GM21529 (cell line): Measurements from ENCODE around the gene RERE.
"Not testable (repeated sequence)": the region's sequence is repeated elsewhere in the genome, so short reads cannot be mapped to it uniquely, and the experiment has no call there.

Source experiments
- ATAC-seq: cut with Tn5 transposase; IDR thresholded peaks from one replicate; pipeline ENCODE4 v1.9.1; 2021; ENCODE audit not compliant: unreplicated experiment

The RERE gene

DNA sequence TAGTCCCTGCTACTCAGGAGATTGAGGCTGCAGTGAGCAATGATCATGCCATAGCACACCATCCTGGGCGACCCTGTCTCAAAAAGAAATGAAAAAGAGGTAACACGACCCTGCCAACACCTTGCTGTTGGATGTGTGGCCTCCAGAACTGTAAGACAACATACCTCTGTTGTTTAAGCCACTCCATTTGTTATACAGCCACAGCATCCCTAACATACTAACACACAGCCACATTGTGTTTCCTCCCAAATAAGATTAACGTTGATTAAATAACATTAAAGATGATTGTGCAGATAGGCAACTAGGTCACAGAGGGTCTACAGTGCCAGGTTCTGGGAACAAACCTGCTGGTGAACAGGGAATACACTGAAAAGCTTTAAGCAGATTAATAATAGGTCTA is 170.4 kb downstream of the RERE start:
- ATAC-seq = no peak

DNA sequence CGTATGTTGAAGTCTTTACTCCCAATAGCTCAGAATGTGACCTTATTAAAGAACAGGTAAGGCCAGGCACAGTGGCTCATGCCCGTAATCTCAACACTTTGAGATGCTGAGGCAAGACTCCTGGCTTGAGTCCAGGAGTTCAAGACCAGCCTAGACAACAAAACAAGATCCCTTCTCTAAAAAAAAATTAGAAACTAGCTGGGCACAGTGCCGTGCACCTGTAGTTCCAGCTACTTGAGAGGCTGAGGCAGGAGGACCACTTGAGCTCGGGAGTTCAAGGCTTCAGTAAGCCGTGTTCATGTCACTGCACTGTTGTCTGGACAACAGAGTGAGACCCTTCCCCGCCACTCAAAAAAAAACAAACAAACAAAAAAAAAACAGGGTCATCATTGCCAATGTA is 171.3 kb downstream of the RERE start:
- no peak for ATAC-seq

- peak; percentile 90 for ATAC-seq
Measured at GRCh38 chr1:8643542-8644536, 173.6 kb downstream of the RERE start.

DNA sequence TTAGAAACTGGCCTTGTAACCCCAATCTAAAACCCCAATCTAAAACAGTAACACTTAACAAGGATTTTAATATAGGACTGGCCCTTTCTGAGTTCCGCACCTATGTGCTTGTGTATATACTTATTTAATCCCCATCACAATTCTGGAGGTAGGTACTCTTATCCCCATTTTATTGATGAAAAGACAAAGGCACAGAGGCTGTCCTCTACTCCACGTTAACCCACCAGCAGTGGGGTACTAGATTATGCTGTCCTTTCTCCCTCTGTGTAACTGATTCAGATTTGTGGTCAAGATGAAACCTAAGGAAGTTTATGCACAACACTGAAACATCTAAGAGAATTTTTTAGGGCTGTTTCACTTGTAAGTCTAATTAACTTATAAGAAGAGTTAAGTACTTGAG is 175.3 kb downstream of the RERE start:
- ATAC-seq = no peak

DNA sequence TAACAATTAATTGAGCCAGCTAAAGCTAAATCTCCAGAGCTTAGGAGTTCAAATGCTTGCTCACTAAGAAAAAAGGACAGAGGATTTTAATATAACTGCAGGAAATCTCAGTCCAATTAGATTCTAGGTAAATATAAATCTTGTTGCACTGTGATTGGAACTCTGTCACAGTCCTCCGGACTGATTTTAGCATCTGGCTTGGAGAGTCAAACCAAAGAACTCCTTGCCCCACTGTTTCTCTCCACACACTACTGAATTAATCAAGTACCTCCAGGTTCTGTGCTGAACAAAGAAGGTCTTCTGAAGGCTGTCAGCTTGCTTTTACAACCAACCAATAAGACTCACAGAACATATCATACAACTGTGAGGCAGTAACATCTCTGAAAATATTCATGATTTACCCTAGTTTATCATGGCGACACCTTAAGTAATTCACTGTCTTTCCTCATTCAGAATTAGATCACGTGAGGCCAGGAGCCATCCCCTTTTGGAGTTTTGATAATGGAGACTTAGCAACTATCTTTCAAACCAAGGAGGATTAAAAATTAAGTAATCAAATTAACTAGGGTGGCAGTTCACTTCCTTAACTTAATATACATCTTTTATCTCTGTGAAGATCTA is 176.0 kb downstream of the RERE start:
- ATAC-seq = no peak

DNA sequence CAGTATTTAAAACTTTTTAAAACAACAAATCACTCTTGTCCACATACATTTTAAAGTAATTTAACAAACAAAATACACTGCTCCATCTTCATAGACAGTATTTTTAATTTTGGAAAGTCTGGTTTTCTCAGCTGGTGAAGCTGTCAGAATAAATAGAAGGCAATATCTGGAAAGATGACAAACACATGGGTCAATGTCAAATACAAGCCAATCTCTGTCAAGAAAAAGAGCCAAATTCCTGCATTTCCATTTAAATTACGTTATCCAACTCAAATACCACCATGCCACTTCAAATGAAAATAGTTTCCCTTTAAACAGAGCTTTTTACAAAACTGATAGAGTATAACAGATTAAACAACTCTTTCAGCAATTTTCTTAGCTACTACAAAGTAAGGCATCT is 176.5 kb downstream of the RERE start:
- no peak for ATAC-seq

DNA sequence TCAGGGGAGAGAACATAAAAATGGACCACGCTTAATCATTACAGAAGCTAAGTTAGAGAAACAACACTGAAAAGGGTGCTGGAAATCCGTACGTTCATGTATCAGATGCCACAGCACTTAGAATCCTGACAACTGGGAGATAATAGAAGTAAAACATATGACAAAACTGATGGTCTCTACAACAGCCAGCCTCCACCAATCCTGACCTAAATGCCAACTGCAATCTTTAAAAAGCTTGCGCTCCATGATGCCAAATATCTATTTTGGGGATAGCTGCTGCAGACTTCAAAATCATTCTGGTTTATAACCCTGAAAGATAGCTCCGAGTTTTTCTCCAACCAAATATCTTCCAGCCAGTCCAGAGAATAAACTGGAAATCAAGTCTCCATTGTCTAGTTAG is 178.3 kb downstream of the RERE start:
- ATAC-seq = no peak

- ATAC-seq = no peak
Measured at GRCh38 chr1:8633741-8634501, 183.5 kb downstream of the RERE start.

- ATAC-seq = no peak
Measured at GRCh38 chr1:8632102-8632501, 185.3 kb downstream of the RERE start.

DNA sequence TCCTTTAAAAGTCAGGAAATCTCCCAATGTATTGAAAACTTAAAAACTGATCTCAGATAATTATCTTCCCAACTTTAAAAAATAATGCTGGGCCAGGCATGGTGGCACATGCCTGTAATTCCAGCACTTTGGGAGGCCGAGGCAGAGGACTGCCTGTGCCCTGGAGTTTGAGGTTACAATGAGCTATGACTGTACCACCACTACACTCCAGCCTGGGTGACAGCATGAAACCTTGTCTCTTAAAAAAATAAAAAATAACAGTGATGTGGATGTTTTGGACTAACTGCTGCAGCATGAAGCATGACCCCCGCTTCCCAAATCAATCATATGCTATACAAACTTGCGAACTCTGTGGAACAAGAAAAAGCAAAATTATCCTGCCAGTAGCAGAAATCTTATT is 186.3 kb downstream of the RERE start:
- ATAC-seq = no peak

DNA sequence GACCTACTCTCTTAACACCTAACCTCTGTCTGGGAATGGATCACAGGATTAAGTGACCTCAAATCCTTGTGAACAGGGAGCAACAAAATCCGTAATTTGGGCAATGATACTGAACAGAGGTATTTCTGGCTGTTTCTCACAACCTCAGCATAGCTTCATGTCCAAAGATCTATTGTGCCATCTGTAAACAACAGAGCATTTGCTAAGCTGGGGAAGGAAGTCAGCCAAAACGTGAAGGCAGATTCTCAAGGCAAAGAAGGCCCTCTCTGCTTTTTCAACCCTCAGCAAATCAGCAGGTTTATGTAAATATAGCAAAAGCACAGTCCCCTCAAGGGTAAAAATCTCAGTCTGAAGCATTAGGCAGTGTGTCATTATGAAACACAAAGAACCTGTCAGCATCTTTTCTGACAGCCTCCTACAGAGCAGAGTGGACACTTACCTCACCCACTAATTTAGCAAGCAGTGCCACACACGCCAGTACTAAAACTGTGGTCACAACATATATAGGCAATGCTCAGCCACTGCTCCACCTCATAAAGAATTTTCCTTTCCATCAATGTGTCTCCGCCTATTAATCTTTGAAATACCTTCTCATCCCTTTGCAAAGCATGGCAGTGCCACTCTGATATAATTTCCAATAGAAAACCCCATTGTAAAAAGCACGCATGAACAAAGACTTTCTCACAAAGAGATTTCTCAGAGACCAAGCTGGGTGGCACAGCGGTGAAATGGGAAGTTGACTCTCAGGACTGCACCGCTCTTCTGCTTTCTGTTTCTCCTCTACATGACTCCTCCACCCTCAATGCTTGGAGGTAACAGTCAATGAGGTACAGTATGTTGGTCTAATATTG is 188.0 kb downstream of the RERE start:
- peak; percentile 82 for ATAC-seq

GRCh38 chr1:8628606-8629005 is 188.8 kb downstream of the RERE start:
- ATAC-seq = no peak

DNA sequence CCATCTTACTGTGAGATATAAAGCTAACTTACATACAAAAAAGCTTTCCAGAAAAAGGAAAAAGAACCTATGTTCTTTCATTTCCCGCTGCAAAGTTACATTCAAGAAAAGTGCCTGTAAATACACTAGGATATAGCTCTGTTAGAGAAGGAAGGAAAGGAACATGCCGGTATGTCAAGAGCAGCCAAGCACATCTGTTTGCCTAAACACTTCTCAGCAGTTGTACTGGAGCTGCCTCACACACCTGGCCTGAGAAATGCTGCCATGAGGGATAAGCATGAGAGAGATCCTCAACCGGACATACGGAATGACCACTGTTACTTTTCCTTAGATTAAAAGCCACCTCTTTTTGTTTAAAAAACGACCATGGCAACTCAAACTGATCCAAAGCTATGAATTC is 189.7 kb downstream of the RERE start:
- no peak for ATAC-seq

GRCh38 chr1:8625981-8626898 is 191.2 kb downstream of the RERE start:
- ATAC-seq = no peak

GRCh38 chr1:8625491-8625890 is 191.9 kb downstream of the RERE start:
- ATAC-seq = no peak

DNA sequence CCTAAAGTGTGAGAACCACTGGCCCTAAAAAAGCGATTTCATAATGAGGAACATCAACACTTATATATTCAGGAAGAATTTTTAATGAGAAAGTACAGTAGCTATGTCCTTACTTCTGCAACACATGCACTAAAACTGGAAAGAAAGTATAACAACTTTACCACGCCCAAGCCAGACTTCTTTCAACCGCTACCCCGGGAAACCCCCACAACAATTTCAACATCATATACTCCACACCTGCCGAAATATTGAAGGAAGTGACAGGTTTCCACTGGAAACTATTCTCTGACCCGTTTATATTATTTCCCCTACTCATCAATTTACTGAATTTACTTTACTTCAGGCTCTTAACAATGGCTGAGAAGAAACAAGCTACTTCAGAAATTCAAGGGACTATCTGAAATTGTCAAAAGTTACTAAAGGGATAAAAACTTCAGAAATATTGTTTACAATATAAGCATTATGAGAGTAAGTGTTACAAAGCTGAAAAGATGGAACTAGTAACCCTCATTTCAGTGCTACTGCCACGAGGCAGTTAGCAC is 193.7 kb downstream of the RERE start:
- not testable (repeated sequence) for ATAC-seq

GRCh38 chr1:8621785-8622348 is 195.6 kb downstream of the RERE start:
- not testable (repeated sequence) for ATAC-seq

DNA sequence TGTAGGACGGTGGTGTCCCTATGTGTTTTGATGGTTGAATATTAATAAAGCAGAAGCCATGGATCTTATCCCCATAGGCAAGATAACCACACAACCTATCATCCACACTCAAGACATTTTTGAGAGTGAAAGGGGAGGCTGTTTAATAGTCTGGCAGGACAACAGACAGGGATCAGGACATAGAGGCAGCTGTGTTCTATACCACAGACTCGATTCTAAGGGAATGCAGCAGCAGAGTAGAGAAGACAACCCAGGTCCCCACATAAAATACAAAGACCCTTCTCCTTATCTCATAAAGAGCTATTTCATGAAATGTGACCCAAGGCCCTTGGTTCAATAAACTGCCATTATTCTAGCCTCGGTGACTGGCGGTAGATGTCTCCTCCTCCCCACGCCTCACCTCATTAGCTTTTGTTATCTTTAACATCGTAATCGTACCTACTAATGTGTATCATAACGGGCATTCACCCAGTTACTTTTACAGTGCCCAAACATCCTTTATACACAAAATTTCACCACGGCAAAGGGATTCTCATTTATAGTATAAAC is 196.3 kb downstream of the RERE start:
- not testable (repeated sequence) for ATAC-seq
